NB4 (cell line): ENCODE results near the gene KRTAP1-1.

Source experiments
- MYC ChIP-seq: IDR thresholded peaks from 2 replicates; pipeline ENCODE4 v1.6.1; 2011; ENCODE audit warnings: low read depth, low read length
- POLR2A ChIP-seq: IDR thresholded peaks from 2 replicates; pipeline ENCODE4 v1.6.1; 2011; ENCODE audit warnings: mild to moderate bottlenecking; ENCODE audit not compliant: insufficient read length; ENCODE audit errors: extremely low read depth
- TF ChIP-seq, protein P1 (sequence below): IDR thresholded peaks from one replicate; pipeline ENCODE4 v1.5.1; 2012; ENCODE audit warnings: low read depth, low read length
- TF ChIP-seq, protein P2 (sequence below): IDR thresholded peaks from 2 replicates; pipeline ENCODE4 v1.6.1; 2011; ENCODE audit warnings: low read depth, low read length

GRCh38 chr17:41064301-41064700, 23.1 kb upstream of the KRTAP1-1 start:
- TF ChIP-seq, protein P1, sequence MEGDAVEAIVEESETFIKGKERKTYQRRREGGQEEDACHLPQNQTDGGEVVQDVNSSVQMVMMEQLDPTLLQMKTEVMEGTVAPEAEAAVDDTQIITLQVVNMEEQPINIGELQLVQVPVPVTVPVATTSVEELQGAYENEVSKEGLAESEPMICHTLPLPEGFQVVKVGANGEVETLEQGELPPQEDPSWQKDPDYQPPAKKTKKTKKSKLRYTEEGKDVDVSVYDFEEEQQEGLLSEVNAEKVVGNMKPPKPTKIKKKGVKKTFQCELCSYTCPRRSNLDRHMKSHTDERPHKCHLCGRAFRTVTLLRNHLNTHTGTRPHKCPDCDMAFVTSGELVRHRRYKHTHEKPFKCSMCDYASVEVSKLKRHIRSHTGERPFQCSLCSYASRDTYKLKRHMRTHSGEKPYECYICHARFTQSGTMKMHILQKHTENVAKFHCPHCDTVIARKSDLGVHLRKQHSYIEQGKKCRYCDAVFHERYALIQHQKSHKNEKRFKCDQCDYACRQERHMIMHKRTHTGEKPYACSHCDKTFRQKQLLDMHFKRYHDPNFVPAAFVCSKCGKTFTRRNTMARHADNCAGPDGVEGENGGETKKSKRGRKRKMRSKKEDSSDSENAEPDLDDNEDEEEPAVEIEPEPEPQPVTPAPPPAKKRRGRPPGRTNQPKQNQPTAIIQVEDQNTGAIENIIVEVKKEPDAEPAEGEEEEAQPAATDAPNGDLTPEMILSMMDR: no peak
- TF ChIP-seq, protein P2, sequence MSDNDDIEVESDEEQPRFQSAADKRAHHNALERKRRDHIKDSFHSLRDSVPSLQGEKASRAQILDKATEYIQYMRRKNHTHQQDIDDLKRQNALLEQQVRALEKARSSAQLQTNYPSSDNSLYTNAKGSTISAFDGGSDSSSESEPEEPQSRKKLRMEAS: no peak
- TF ChIP-seq POLR2A (no peak), MYC (no peak)
